NCI-H510A (cell line): ENCODE measurements around the gene UBE2C.

ENCODE experiments used
- DNase-seq: peaks from one replicate; lab custom pipeline; 2025; lab: John Stamatoyannopoulos, UW

UBE2C gene

DNA sequence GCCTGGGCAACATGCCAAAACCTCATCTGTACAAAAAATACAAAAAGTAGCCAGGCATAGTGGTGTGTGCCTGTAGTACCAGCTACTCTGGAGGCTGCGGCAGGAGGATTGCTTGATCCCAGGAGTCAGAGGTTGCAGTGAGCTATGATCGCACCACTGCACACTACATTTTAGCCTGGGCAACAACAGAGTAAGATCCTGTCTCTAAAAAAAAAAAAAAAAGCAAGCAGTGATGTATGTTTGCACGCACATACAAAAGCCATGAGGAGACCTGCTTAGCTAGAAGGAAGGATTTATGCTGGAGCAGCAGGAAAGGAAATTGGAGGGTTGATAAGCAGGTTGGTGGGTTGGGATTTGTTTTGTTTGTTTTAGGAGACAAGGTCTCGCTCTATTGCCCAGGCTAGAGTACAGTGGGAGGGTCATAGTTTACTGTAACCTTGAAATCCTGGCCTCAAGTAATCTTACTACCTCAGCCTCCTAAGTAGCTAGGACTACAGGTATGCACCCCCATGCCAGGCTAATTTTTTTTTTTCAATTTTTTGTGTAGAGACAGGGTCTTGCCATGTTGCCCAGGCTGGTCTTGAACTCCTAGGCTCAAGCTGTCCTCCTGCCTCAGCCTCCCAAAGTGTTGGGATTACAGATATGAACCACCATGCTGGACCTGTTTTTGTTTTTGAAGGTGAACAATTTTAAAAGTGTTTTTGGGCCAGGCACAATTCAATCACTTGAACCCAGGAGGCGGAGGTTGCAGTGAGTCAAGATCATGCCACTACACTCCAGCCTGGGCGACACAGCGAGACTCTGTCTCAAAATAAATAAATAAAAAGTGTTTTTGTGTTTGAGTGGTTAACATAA lies 49.0 kb downstream of the UBE2C start:
- peak; percentile 44 for DNase-seq

DNA sequence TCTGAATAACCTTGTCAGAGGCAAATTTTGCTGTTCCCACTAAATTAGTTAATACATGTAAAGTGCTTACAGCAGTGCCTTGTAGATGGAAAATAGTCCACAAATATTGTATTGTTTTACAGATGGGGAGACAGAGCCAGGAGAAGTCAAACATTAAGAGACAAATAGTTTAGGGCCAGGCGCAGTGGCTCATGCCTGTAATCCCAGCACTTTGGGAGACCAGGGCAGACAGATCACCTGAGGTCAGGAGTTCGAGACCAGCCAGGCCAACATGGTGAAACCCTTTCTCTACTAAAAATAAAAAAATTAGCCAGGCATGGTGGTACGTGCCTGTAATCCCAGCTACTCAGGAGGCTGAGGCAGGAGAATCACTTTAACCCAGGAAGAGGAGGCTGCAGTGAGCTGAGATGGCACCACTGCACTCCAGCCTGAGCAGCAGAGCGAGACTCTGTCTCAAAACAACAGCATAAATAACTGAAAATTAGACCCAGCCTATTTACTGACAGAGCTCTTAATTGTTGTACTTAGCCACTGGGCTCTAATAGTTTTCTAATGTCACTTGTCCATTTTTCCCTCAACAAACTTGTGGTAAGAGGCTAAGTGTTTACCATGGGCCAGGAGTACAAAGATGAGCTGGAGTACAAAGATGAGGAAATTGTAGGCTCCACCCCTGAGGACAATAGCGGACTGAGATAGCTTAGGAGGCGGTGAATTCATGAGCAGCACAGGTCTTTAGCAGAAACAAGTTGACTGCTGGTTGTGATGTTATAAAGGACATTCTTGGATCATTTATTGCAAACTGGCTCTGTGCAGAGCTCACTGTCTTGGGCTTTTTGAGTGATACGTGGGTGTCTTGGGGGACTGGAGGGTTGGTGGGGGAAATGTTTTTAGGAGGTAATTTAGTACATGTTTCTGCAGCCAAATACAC lies 51.4 kb downstream of the UBE2C start:
- peak; percentile 6 for DNase-seq

DNA sequence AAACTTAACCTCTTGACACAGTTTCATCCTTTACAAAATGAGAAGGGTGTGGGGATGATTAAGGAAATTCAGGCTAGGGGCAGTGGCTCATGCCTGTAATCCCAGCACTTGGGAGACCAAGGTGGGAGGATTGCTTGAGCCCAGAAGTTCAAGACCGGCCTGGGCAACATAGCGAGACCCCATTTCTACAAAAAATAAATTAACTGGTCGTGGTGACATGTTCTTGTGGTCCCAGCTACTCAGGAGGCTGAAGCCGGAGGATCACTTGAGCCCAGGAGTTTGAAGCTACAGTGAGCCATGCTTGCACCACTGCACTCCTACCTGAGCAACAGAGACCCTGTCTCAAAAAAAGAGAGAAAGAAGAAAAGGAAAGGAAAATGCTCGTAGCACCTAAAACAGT lies 54.0 kb downstream of the UBE2C start:
- DNase-seq = no peak
